GM19324 (cell line): ENCODE data around the gene TMEM120A.
"Not testable (repeated sequence)": the region's sequence is repeated elsewhere in the genome, so short reads cannot be mapped to it uniquely, and the experiment has no call there.

Experiments used
- ATAC-seq: cut with Tn5 transposase; IDR thresholded peaks from one replicate; pipeline ENCODE4 v1.9.1; 2021; ENCODE audit warnings: mild to moderate bottlenecking, moderate library complexity; ENCODE audit not compliant: unreplicated experiment, low FRiP score

Gene TMEM120A

DNA sequence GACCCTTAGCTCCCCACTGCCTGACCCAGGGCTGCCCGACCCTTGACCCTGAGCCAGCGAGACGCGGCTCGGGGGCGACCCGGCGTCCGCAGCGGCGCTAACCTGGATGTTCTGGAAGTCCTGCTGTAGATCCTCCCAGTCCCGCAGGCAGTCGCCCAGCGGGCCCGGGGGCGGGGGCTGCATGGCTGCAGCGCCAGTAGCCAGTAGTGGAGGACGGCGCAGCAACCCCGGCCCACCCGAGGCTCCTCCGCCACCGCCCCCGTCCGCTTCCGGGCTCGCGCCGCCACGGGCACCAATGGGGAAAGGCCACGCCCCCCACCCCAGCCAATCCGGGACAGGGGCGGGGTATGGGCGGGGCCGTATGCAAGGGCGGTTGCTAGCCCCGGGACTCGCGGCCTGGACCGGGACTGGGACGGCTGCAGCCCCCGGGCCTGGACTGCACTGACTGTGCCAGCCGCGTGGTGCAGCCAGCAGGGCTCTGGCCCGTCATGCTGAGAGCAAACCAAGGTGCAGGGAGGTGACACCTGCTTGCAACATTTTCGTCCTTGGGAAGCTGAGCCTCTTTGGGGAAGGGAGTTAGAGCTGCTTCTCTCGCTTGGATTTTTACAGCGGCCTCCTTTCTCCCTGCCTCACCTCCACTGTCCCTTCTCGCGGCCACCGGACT lies at the start of gene TMEM120A:
TSS of gene TMEM120A (minus strand) at position 208 of the 664 bp plus-strand sequence. CDS start at position 183, 25 bp downstream.
- ATAC-seq = peak; percentile 95

DNA sequence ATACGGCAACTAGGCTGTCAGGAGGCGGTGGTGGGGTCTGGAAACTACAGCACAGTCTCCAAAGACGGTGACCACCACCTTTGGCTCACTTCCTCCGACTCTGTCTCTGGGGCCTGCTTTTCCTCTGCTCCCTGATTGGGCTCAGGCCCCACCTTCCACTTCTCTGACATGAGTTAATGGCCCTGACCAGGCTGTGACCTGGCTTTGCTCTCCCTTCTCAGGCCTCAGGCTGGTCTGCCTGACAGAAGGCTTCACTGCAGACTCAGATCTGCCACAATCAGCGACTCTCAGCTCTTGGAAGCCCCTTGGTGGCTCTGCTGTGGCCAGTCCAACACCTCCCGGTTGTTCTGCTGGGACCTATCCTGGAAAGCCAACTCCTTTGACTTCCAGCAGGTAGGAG lies 45.7 kb upstream of the TMEM120A start:
- no peak for ATAC-seq

DNA sequence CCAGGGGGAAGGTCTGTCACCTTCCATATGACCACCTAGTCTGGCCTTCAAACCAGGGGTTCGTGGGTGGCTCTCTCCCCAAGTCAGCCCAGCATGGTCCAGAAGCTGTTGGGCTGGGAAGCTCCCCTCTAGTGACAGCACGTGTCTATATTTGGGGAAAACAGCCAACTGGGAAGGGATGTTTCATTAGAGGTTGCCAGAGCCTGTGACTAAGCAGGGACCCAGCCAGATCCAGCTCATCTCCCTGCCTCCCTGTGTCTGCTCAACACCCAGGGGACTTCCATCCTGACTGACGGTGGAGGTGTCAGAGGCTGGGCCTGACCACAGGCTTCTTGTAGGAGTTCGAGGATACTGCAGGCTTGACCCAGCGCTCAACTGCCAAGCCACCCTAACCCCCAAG lies 42.9 kb upstream of the TMEM120A start:
- ATAC-seq = no peak

DNA sequence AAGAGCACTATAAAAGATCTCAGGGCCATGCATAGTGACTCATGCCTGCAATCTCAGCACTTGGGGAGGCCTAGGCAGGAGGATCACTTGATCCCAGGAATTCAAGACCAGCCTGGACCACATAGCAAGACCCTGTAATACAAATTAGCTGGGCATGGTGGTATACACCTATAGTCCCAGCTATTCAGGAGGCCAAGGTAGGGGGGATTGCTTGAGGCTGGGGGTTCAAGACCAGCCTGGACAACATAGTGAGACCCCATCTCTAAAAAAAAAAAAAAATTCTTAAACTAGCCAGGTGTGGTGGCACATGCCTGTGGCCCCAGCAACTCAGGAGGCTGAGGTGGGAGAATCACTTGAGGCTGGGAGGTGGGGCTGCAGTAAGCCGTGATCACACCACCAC lies 37.6 kb upstream of the TMEM120A start:
- no peak for ATAC-seq

DNA sequence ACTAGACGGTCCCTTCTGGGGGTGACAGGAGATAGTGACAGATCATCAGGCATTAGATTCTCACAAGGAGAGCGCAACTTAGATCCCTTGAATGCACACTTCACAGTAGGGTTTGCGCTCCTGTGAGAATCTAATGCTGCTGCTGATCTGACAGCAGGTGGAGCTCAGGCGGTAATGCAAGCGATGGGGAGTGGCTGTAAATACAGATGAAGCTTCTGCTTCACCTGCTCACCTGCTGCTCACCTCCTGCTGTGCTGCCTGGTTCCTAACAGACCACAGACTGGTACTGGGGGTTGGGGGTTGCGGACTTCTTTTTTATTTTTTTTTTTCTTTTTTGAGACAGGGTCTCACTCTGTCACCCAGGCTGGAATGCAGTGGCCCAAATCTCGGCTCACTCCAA lies 35.3 kb upstream of the TMEM120A start:
- ATAC-seq = not testable (repeated sequence)

DNA sequence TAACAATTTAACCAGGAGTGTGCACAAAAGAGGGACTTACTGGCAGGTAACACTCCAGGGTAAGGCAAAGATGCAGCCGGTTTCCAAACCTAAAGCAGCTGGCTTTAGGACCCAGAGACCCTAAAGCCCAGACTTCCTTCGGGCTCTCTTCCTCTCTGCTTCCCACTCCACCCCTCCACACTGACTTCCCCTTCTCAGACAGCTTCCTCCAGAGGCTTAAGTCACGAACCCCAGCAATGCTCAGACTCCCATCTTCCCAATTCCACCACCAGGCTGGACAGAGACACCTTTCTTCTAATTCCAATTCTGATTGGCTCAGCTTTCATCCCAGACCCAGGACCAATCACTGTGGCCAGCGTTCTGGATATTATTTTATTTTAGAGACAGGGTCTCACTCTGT lies 28.6 kb upstream of the TMEM120A start:
- no peak for ATAC-seq

DNA sequence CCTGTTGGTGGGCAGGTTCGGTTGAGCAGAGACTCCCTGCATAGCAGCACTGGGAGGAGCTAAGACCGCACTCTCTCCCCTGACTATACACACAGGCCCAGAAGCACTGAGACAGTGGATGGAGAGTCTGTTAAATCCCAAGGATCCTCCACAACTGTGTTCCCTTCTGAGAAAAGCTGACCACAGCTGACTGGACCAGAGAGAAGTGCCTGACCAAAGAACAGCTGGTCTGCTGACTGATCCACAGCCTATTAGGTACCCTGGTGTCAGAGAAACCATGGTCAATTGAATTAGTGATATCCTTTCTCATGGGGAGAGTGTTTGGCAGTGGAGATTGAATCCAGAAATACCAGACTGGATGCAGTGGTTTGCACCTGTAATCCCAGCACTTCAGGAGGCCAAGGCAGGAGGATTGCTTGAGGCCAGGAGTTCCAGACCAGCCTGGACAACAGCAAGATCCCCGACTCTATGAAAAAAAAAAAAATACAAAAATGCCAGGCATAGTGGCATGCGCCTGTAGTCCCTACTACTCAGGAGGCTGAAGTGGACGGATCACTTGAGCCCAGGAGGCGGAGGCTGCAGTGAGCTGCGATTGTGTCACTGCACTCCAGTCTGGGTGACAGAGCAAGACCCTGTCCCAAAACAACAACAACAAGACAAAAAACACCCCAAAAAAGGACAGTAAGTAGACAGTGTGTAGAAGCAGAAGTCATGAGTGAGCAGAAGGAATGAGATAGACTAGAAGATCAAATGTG lies 27.8 kb upstream of the TMEM120A start:
- no peak for ATAC-seq

DNA sequence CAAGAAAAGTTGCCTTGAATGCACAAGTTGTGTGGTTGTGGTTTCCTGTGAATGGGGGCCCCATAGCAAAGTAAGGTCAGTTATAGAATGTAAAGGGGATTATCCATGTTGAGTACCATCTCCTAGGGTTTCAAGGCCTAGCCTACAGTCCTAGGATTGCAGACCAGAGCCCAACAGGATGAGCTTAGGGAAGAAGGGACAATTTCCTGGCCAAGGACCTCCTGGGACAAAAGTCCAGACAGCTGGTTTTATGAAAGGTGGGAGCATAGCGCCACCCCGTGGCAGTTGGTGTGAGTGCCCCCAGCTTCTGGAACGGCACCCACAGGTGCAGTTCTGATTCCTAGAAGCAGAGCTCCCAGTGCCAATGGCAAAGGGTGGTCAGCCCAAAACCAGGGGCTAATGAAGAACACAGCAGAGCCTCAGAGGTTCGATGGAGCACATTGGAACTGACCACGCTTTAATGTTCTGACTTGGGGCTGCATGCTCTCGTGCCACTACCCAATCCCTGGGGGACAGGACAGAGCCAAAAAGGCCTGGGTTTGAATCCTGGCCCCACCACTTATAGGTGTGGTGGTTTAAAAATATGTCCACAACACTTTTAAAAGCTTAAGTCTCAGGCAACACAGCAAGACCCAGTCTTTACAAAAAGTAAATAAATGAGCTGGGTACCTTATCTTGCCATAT lies 25.8 kb upstream of the TMEM120A start:
- ATAC-seq = no peak

DNA sequence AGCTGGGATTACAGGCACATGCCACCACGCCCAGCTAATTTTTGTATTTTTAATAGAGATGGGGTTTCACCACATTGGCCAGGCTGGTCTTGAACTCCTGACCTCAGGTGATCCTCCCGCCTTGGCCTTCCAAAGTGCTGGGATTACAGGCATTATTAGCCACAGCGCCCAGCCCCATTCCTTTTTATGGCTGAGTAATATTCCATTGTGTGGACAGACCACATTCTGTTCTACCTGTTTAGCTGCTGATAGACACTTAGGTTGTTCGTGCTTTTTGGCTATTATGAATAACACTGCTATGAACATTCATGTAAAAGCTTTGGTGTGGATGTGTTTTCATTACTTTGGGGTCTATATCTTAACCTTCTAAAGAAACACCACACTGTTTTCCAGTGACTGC lies 24.1 kb upstream of the TMEM120A start:
- not testable (repeated sequence) for ATAC-seq

DNA sequence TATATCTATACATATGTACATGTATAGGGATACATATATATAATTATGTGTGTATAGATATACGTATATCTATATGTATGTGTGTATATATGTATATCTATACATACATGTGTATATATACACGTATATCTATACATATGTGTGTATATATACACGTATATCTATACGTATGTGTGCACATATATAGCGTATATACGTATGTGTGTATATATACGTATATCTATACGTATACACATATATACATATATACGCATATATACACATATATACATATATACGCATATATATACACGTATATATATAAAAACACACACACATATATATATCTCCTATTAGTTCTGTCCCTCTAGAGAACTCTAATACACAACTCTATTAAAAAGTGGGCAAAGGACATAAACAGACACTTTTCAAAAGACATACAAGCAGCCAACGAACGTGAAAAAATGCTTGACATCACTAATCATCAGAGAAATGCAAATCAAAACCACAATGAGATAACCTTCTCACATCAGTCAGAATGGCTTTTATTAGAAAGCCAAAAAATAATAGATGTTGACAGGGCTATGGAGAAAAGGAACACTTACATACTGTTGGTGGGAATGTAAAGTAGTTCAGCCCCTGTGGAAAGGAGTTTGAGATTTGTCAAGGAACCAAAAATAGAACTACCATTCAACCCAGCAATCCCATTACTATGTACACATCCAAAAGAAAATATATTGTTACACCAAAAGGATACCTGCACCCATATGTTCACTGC lies 22.0 kb upstream of the TMEM120A start:
- no peak for ATAC-seq

DNA sequence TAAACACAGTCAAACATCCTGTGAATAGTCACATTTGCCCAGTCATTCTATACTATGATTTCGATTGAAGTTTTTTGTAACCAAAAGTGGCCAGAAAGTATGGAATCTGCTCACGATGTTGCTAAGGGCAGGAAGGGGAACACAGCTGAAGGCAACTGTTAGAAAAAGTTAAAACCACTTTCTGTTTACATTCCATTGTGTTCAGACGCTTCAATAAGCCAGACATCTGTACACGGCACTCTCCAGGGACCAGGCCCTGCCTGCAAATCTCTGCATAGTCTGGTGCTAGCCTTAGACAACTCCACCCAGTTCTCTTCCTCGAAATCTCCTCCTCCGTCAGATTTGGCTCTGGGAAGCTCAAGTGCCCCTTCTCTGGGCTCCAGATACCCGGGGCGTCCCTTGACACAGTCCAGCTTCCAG lies 17.1 kb upstream of the TMEM120A start:
- ATAC-seq = no peak

DNA sequence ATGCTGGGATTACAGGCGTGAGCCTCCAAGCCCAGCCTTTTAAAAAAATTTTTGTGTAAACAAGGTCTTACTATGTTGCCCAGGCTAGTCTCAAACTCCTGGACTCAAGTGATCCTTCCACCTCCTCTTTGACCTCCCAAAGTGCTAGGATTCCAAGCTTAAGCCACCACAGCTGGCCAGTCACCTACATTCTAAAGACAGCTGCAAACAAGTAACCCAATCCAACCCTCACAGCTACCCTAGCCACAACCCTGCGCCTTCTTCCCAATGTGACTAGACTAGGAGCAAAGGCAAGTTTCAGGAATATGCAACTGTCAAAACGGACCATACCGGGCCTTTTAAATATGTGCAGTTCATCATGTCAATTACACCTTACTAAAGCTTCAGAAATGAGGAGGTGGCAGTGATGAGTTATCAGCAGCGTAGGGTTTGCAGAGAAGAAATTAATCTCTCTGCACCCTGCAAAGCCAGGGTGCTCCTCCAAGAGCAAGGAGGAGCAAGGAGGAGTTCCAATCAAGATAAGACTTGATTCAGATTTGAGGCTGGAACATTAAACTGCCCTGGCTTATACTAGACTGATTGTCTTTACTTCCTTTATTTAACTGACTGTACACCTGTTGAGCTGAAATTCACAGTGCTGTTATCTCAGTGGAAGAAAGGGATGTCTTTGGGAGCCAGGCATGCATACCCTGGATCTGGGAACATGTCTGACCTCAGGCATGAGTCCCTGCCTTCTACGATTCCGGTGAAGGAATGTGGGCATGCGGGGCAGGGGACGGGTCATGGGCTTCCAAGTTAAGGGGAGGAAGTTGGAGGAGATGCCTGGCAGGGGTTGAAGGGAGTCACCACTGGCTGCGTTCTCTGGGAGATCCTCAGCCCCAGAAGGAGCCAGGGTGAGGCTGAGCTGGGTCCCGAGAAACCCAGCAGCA lies 15.5 kb upstream of the TMEM120A start:
- ATAC-seq = no peak

DNA sequence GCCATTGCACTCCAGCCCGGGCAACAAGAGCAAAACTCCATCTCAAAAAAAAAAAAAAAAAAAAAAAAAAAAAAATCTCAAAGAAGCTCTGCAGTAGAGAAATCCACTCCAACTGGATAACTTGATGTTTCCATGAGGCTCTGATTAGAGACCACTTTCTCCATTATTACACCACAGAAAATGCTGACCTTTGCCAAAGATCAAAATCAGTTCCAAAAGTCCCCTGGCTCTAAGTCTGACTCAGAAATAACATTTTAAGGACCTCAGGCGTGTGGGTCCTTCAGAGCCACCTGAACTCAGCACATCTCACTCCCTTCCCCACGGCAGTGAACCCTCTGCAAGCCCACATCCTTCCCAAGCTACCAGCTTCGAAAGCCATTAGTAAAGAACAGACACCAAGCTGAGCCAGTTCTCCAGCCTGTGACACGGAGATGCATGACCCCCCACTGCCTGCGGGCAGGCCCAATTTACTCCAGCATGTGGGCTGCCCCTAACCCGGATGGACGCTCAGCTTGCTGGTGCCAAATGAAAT lies 13.8 kb upstream of the TMEM120A start:
- ATAC-seq = no peak

DNA sequence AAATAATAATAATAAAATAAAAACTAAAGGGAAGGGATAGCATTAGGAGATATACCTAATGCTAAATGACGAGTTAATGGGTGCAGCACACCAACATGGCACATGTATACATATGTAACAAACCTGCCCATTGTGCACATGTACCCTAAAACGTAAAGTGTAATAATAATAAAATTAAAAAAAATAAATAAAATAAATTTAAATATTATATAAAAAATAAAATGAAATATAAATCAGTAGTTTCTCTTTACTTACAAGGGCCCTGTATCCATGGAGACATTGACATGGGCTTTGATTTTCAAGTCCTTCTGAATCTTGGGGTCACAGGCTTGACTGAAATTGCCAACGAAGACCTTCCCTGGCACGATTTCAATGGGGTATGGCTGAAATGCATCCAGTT lies 10.6 kb upstream of the TMEM120A start:
- not testable (repeated sequence) for ATAC-seq

DNA sequence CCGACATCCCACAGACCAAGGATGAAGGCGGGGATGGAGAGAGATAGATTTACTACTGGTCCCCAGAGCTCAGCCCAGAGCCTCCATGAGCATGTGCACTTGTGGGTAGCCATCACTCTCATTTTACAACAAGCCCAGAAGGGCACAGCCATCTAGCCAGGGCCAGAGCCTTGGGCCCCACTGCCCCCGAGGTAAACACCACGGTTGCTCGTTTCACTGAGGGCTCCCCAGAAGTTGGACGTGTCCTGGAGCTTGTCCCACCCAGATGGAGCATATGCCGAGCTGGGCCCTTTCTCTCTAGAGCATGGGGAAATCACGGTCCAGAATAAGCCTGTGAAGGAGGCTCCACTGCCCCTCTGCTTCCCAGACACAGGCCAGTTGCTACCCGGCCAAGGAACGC lies 9.0 kb upstream of the TMEM120A start:
- no peak for ATAC-seq

DNA sequence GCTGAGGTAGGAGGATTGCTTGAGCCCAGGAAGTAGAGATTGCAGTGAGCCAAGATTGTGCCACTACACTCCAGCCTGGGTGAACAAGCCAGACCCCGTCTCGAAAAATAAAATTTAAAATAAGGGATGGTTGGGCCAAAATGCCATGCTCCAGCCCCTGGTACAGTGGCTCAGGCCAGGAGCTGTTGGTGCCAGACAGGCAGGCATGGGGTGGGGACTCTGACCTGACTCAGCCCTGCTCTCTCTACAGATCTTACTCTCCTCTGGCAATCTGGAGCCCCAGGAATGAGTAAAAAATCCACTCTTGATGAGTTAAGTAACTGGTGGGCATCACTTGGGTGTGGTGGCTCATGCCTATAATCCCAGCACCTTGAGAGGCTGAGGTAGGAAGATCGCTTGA lies 8.4 kb upstream of the TMEM120A start:
- ATAC-seq = no peak

DNA sequence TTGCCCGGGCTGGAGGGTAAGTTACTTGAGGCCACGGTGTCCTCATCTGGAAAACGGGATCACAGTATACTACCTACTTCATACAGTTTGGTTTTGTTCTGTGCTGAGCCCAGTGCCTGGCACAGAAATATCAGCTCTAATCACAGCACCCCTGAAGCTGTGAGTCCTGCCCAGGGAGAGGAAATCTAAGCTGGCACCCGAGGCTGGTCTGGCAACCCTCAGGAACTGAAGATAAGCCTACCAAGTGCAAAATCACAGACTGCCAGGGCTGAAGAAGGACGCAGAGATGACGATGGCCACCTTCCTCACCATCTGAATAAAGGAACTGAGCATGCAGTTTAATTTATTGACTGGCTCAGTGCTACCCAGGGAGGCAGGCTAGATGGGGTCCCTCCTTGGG lies 7.7 kb upstream of the TMEM120A start:
- no peak for ATAC-seq

DNA sequence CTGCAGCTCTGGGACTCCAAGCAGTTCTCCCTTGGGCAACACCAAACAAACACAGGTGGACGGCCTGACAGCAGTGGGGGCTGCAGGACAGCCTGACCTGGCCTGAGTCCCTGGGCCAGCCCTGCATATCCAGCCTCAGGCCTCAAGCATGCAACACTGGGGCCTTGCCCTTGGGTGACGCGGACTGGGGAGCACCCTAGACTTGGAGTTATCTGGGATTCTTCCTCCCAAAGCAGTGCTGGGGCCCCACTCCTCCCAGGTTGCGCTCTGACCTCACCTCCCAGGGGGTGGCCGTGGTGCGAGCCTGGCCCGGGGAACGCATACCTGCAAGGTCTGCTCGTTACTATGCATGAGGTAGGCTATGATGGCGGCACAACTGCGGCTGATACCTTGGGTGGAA lies 6.2 kb upstream of the TMEM120A start:
- no peak for ATAC-seq

DNA sequence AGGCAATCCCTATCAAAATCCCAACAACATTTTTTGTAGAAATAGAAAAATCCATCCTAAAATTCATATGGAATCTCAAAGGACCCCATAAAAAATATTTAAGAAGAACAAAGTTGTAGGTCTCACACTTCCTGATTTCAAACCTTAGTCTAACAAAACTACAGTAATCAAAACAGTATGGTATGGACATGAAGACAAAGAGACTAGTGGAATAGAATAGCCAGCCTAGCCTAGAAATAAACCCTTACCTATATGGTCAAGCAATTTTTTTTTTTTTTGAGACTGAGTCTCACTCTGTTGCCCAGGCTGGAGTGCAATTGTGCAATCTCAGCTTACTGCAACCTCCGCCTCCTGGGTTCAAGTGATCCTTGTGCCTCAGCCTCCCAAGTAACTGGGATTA lies 3.6 kb upstream of the TMEM120A start:
- no peak for ATAC-seq

DNA sequence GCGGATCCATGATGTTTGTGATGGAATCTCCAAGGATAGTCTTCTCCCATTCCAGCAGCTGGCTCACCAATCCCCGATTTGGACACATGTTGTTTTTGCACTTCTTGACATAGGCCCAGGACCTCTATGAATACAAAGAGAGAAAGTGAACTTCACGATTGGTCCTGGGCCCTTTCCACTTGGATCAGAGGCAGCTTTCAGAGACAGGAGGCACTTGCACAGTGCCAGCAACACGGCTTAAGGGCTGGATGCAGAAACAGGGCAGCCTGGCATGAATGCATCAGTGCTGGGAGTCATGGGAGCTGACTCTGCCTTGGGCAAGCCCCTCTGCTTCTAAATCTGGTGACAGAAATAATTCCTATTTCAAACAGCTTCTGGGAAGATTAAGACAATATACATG lies 2.1 kb upstream of the TMEM120A start:
- ATAC-seq = no peak
